H9 (cell line): Measurements from ENCODE around the gene IPO9. TPM values are rescaled to one million over a fixed set of nuclear protein-coding genes. Genes with fewer than 3 reads are reported as not detected.

Experiments used
- DNase-seq: peaks from one replicate; pipeline ENCODE4 v3.0.0-alpha.2; 2017
- H2AFZ ChIP-seq: one replicate; pipeline ENCODE4 v1.6.1; 2013; ENCODE audit warnings: mild to moderate bottlenecking, low read length, control low read depth, moderate library complexity
- H2AK5ac ChIP-seq: 2 replicates; pipeline ENCODE4 v1.6.1; 2013; ENCODE audit warnings: low read length, control low read depth, mixed read lengths; ENCODE audit not compliant: insufficient read length
- H2BK120ac ChIP-seq: one replicate; pipeline ENCODE4 v1.6.1; 2013; ENCODE audit warnings: low read depth, mild to moderate bottlenecking, low read length, control low read depth, inconsistent platforms; ENCODE audit not compliant: poor library complexity, severe bottlenecking
- H2BK12ac ChIP-seq: 2 replicates; pipeline ENCODE4 v1.6.1; 2013; ENCODE audit warnings: low read length, control low read depth, mixed read lengths, low read depth; ENCODE audit not compliant: insufficient read length
- H2BK15ac ChIP-seq: 2 replicates; pipeline ENCODE4 v1.6.1; 2013; ENCODE audit warnings: low read depth, low read length, control low read depth
- H2BK20ac ChIP-seq: one replicate; pipeline ENCODE4 v1.6.1; 2013; ENCODE audit warnings: low read depth, mild to moderate bottlenecking, low read length, control low read depth, inconsistent platforms; ENCODE audit not compliant: poor library complexity, severe bottlenecking
- H2BK5ac ChIP-seq: 2 replicates; pipeline ENCODE4 v1.6.1; 2013; ENCODE audit warnings: low read length, control low read depth, mixed read lengths; ENCODE audit not compliant: insufficient read length
- H3K14ac ChIP-seq: 2 replicates; pipeline ENCODE4 v1.6.1; 2013; ENCODE audit warnings: low read length, control low read depth; ENCODE audit not compliant: insufficient read depth
- H3K18ac ChIP-seq: 2 replicates; pipeline ENCODE4 v1.6.1; 2013; ENCODE audit warnings: low read depth, mild to moderate bottlenecking, mixed read lengths, low read length, control low read depth; ENCODE audit not compliant: insufficient read length
- H3K23ac ChIP-seq: 2 replicates; pipeline ENCODE4 v1.6.1; 2013; ENCODE audit warnings: low read length, control low read depth, mixed read lengths, low read depth; ENCODE audit not compliant: insufficient read length
- H3K23me2 ChIP-seq: 2 replicates; pipeline ENCODE4 v1.6.1; 2013; ENCODE audit warnings: low read depth, mild to moderate bottlenecking, mixed read lengths, low read length, control low read depth; ENCODE audit not compliant: insufficient read length, poor library complexity, severe bottlenecking
- H3K27ac ChIP-seq: 2 replicates; pipeline ENCODE4 v1.5.1; 2013; ENCODE audit warnings: low read length, control low read depth, mixed read lengths, low read depth; ENCODE audit not compliant: insufficient read length
- H3K27me3 ChIP-seq: 2 replicates; pipeline ENCODE4 v1.6.1; 2013; ENCODE audit warnings: low read length, control low read depth, inconsistent platforms; ENCODE audit not compliant: insufficient read depth
- H3K4ac ChIP-seq: 2 replicates; pipeline ENCODE4 v1.6.1; 2013; ENCODE audit warnings: low read depth, mild to moderate bottlenecking, control low read depth, inconsistent platforms, low read length, moderate library complexity
- H3K4me1 ChIP-seq: 2 replicates; pipeline ENCODE4 v1.6.1; 2013; ENCODE audit warnings: low read length, control low read depth, inconsistent platforms; ENCODE audit not compliant: insufficient read depth
- H3K4me2 ChIP-seq: 2 replicates; pipeline ENCODE4 v1.6.1; 2013; ENCODE audit warnings: low read length, control low read depth, mixed read lengths; ENCODE audit not compliant: insufficient read length, insufficient read depth
- H3K56ac ChIP-seq: 2 replicates; pipeline ENCODE4 v1.6.1; 2013; ENCODE audit warnings: low read depth, mild to moderate bottlenecking, mixed read lengths, low read length, control low read depth; ENCODE audit not compliant: insufficient read length
- H3K79me1 ChIP-seq: 2 replicates; pipeline ENCODE4 v1.6.1; 2013; ENCODE audit warnings: low read depth, mild to moderate bottlenecking, moderate library complexity, low read length, control low read depth, inconsistent platforms; ENCODE audit not compliant: insufficient read depth, poor library complexity, severe bottlenecking
- H3K79me2 ChIP-seq: 2 replicates; pipeline ENCODE4 v1.6.1; 2013; ENCODE audit warnings: low read length, control low read depth, inconsistent platforms; ENCODE audit not compliant: insufficient read depth
- H3K9ac ChIP-seq: 2 replicates; pipeline ENCODE4 v1.6.1; 2013; ENCODE audit warnings: low read length, control low read depth, mixed read lengths; ENCODE audit not compliant: insufficient read length; ENCODE audit errors: extremely low read depth
- H3K9me3 ChIP-seq: one replicate; pipeline ENCODE4 v1.6.1; 2013; ENCODE audit warnings: low read depth, low read length, inconsistent platforms; ENCODE audit not compliant: control insufficient read depth
- H3T11ph ChIP-seq: one replicate; pipeline ENCODE4 v1.6.1; 2013; ENCODE audit warnings: mild to moderate bottlenecking, low read length, control low read depth, inconsistent platforms
- H4K20me1 ChIP-seq: one replicate; pipeline ENCODE4 v1.6.1; 2013; ENCODE audit not compliant: control insufficient read depth, insufficient read length, insufficient read depth
- H4K5ac ChIP-seq: 2 replicates; pipeline ENCODE4 v1.6.1; 2013; ENCODE audit warnings: low read depth, mild to moderate bottlenecking, mixed read lengths, low read length, control low read depth; ENCODE audit not compliant: insufficient read length
- H4K8ac ChIP-seq: replicated peaks from 2 replicates; pipeline ENCODE4 v1.6.1; 2013; ENCODE audit warnings: low read length, control low read depth, mixed read lengths, low read depth; ENCODE audit not compliant: insufficient read length
- H4K91ac ChIP-seq: 2 replicates; pipeline ENCODE4 v1.6.1; 2013; ENCODE audit warnings: low read depth, mild to moderate bottlenecking, moderate library complexity, mixed read lengths, low read length, control low read depth; ENCODE audit not compliant: insufficient read length
- H3K27ac Mint-ChIP-seq, 3 experiments: 2 replicates in 2 of 3; 3 replicates in 1 of 3; pipeline ENCODE4 v1.8.0; 2020 to 2021; ENCODE audit warnings: mixed read lengths in 3 of 3, mild to moderate bottlenecking in 1 of 3, moderate library complexity in 1 of 3
- H3K27me3 Mint-ChIP-seq: 2 replicates; pipeline ENCODE4 v1.8.0; 2021; ENCODE audit warnings: low read depth, mild to moderate bottlenecking, moderate library complexity, mixed read lengths
- H3K36me3 Mint-ChIP-seq, 3 experiments: 2 replicates in 2 of 3; 3 replicates in 1 of 3; pipeline ENCODE4 v1.8.0; 2020 to 2021; ENCODE audit warnings: low read depth in 3 of 3, mixed read lengths in 3 of 3; ENCODE audit not compliant: insufficient read depth in 1 of 3
- H3K4me1 Mint-ChIP-seq, 2 experiments: 2 replicates each; pipeline ENCODE4 v1.8.0; 2020; ENCODE audit warnings: mixed read lengths in 2 of 2
- H3K4me3 Mint-ChIP-seq, 2 experiments: 2 replicates in 1 of 2; 3 replicates in 1 of 2; pipeline ENCODE4 v1.8.0; 2020 to 2021; ENCODE audit warnings: mild to moderate bottlenecking in 2 of 2, mixed read lengths in 2 of 2, moderate library complexity in 1 of 2
- H3K9me3 Mint-ChIP-seq, 2 experiments: 2 replicates in 1 of 2; 3 replicates in 1 of 2; pipeline ENCODE4 v1.8.0; 2020; ENCODE audit warnings: mild to moderate bottlenecking in 2 of 2, mixed read lengths in 2 of 2, moderate library complexity in 1 of 2
- WGBS: extraction: QIAGEN DNeasy Blood & Tissue Kit; methylation state at CpG from one replicate; pipeline ENCODE4 v1.1.7; 2013; ENCODE audit warnings: missing lambda C conversion rate, low lambda C conversion rate, mixed read lengths; ENCODE audit not compliant: insufficient read length; ENCODE audit errors: extremely low coverage; 5-methylcytosine and 5-hydroxymethylcytosine counted together
- total RNA-seq: library from RNA; stranded (reverse); gene quantifications from 2 replicates; pipeline ENCODE4 v1.2.1, GENCODE V29; 2021
- TF ChIP-seq, protein P1 (sequence below): fragments of 200-600 bp; sonication (generic); conservative IDR thresholded peaks from 3 replicates; pipeline ENCODE4 v1.8.0; 2021; ENCODE audit warnings: antibody characterized with exemption, mild to moderate bottlenecking

The IPO9 gene
- total RNA-seq, 1 experiment from 2014 or later, result 104 TPM

DNA sequence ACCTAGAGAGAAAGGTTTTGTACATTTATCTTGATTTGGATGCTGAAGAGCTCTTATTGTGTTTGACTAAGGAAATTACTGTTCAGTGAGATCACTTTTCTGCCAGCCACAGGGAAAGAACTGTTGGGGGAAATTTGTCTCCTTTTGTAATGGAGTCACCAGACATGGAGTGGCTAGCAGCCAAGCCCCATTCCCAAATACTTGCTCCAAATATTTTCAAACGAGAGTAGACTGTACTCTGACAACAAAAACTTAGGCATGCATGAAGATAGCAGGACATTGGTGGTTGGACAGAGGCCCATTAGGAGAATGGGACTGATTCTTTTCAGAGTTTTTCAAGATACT is 21.1 kb downstream of the IPO9 start:
- Histone ChIP-seq H3K4me1 (no peaks in the 10 kb centered on the region), H2BK20ac (no peak overlapping the region), H3K23ac (no peak overlapping the region), H3K9ac (no peak overlapping the region), H3K79me1 (no peaks in the 10 kb centered on the region), H3K56ac (no peak overlapping the region), H2BK5ac (no peak overlapping the region), H4K20me1 (no peaks in the 10 kb centered on the region), H3K18ac (no peak overlapping the region), H3K4ac (no peak overlapping the region), H2AFZ (no peak overlapping the region), H3K79me2 (peaks cover 2% of the 10 kb centered on the region; the same call in 1 of the 2 replicates), H2AK5ac (no peak overlapping the region), H3K14ac (no peak overlapping the region), H2BK120ac (no peak overlapping the region), H2BK12ac (no peak overlapping the region), H3K23me2 (no peaks in the 10 kb centered on the region), H3K27me3 (no peaks in the 10 kb centered on the region), H4K5ac (no peak overlapping the region), H4K91ac (no peak overlapping the region), H2BK15ac (no peak overlapping the region), H3K9me3 (no peaks in the 10 kb centered on the region), H3T11ph (no peak overlapping the region), H4K8ac (no peak overlapping the region), H3K27ac (no peak overlapping the region), H3K4me2 (no peak overlapping the region)
- no peak overlapping the region for H3K4me3 Mint-ChIP-seq
- H3K27me3 Mint-ChIP-seq, result no peaks in the 10 kb centered on the region
- H3K27ac Mint-ChIP-seq, result no peak overlapping the region
- no peaks in the 10 kb centered on the region for H3K4me1 Mint-ChIP-seq
- no peak for DNase-seq
- H3K9me3 Mint-ChIP-seq, result no peaks in the 10 kb centered on the region
- WGBS, result no CpG with 5 or more reads among the region's 1 CpG
- H3K36me3 Mint-ChIP-seq, result peaks cover 26 to 70% (median 65%) of the 10 kb centered on the region in 3 experiments; a peak in 6 of 7 replicates
- TF ChIP-seq, protein P1, sequence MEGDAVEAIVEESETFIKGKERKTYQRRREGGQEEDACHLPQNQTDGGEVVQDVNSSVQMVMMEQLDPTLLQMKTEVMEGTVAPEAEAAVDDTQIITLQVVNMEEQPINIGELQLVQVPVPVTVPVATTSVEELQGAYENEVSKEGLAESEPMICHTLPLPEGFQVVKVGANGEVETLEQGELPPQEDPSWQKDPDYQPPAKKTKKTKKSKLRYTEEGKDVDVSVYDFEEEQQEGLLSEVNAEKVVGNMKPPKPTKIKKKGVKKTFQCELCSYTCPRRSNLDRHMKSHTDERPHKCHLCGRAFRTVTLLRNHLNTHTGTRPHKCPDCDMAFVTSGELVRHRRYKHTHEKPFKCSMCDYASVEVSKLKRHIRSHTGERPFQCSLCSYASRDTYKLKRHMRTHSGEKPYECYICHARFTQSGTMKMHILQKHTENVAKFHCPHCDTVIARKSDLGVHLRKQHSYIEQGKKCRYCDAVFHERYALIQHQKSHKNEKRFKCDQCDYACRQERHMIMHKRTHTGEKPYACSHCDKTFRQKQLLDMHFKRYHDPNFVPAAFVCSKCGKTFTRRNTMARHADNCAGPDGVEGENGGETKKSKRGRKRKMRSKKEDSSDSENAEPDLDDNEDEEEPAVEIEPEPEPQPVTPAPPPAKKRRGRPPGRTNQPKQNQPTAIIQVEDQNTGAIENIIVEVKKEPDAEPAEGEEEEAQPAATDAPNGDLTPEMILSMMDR, result no peak
